ENCODE results near the gene HECW1.

- TF ChIP-seq CTCF (IDR thresholded peaks at IDR 0.05) = no peak
- no peak for TF ChIP-seq EZH2 (IDR thresholded peaks at IDR 0.05; ENCODE audit: borderline replicate concordance, insufficient read depth, low read depth, low read length, poor library complexity, severe bottlenecking)
Observed at GRCh38 chr7:43124388-43124787, 11.9 kb downstream of the HECW1 start.

Measured in B cell (primary cell).